ENCODE data around the gene ZMAT5. TPM values are rescaled to one million over a fixed set of nuclear protein-coding genes. Genes with fewer than 3 reads are reported as not detected.
"Not testable (repeated sequence)": the region's sequence is repeated elsewhere in the genome, so short reads cannot be mapped to it uniquely, and the experiment has no call there.

Gene ZMAT5
- total RNA-seq, 1 donor from 2014 or later = 24.4 TPM

- H3K4me3 ChIP-seq (ENCODE audit: insufficient read depth, low read depth, low read length) = no peak overlapping the region
- no peaks in the 10 kb centered on the region for H3K9me3 Mint-ChIP-seq (ENCODE audit: unreplicated experiment)
- no peaks in the 10 kb centered on the region for H3K9me3 ChIP-seq (ENCODE audit: insufficient read depth, low read depth, low read length)
- H3K4me2 ChIP-seq (ENCODE audit: low read length) = no peak overlapping the region
- no peaks in the 10 kb centered on the region for H3K27me3 Mint-ChIP-seq (ENCODE audit: low read depth, unreplicated experiment)
- H2AFZ ChIP-seq (ENCODE audit: low read depth, low read length) = no peak overlapping the region
- peaks cover 2% of the 10 kb centered on the region for H3K4me1 Mint-ChIP-seq (ENCODE audit: low read depth, unreplicated experiment)
- TF ChIP-seq EZH2 (IDR thresholded peaks at IDR 0.05; ENCODE audit: insufficient read depth, low read length) (no peak), CTCF (IDR thresholded peaks at IDR 0.05; ENCODE audit: insufficient read depth, low read depth, low read length) (no peak)
- no peak overlapping the region for H3K27ac Mint-ChIP-seq (ENCODE audit: unreplicated experiment)
- FAIRE-seq = no peak
- H3K9ac ChIP-seq (ENCODE audit: low read length) = no peak overlapping the region
- no peaks in the 10 kb centered on the region for H3K79me2 ChIP-seq (ENCODE audit: insufficient read depth, low read length)
- no peak for DNase-seq (ENCODE audit: low read depth)
- H3K4me1 ChIP-seq (ENCODE audit: insufficient read depth, low read length) = no peaks in the 10 kb centered on the region
- H3K36me3 ChIP-seq (ENCODE audit: insufficient read depth, low read length) = no peaks in the 10 kb centered on the region
- peaks cover 11% of the 10 kb centered on the region for H4K20me1 ChIP-seq (ENCODE audit: insufficient read depth, low read length)
- H3K27ac ChIP-seq (ENCODE audit: low read depth, low read length) = no peak overlapping the region
- H3K4me3 Mint-ChIP-seq (ENCODE audit: unreplicated experiment) = no peak overlapping the region
- H3K27me3 ChIP-seq (ENCODE audit: insufficient read depth, low read length) = no peaks in the 10 kb centered on the region
- peaks cover 3% of the 10 kb centered on the region for H3K36me3 Mint-ChIP-seq (ENCODE audit: low read depth, unreplicated experiment)
These were observed 9.7 kb downstream of the ZMAT5 start for GRCh38 chr22:29757096-29757495.

DNA sequence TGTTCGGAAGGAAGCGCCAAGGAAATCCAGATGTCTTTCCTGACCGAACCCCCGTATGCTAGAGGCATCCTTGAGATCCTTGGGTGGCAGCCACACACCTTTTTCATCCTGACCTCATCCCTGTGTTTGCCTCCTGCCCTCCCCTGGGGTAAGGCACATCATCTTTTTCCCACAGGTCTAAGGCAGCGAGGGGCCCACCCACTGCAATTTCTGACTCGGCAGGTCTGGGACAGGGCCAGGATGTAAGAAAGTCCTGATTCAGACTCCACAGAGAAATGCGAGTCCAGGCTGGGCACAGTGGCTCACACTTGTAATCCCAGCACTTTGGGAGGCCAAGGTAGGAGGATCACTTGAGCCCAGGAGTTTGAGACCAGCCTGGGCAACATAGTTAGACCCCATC, 10.5 kb downstream of the ZMAT5 start:
- H2AFZ ChIP-seq (ENCODE audit: low read depth, low read length) = no peak overlapping the region
- DNase-seq (ENCODE audit: low read depth) = no peak
- no peaks in the 10 kb centered on the region for H3K79me2 ChIP-seq (ENCODE audit: insufficient read depth, low read length)
- H3K27me3 Mint-ChIP-seq (ENCODE audit: low read depth, unreplicated experiment) = no peaks in the 10 kb centered on the region
- peaks cover 2% of the 10 kb centered on the region for H3K4me1 Mint-ChIP-seq (ENCODE audit: low read depth, unreplicated experiment)
- H3K9me3 ChIP-seq (ENCODE audit: insufficient read depth, low read depth, low read length) = no peaks in the 10 kb centered on the region
- FAIRE-seq = no peak
- H3K4me1 ChIP-seq (ENCODE audit: insufficient read depth, low read length) = no peaks in the 10 kb centered on the region
- H3K4me2 ChIP-seq (ENCODE audit: low read length) = no peak overlapping the region
- H3K4me3 Mint-ChIP-seq (ENCODE audit: unreplicated experiment) = no peak overlapping the region
- peaks cover 3% of the 10 kb centered on the region for H3K36me3 Mint-ChIP-seq (ENCODE audit: low read depth, unreplicated experiment)
- H4K20me1 ChIP-seq (ENCODE audit: insufficient read depth, low read length) = peaks cover 11% of the 10 kb centered on the region
- no peak for TF ChIP-seq EZH2 (IDR thresholded peaks at IDR 0.05; ENCODE audit: insufficient read depth, low read length)
- TF ChIP-seq CTCF (IDR thresholded peaks at IDR 0.05; ENCODE audit: insufficient read depth, low read depth, low read length) = no peak
- H3K4me3 ChIP-seq (ENCODE audit: insufficient read depth, low read depth, low read length) = no peak overlapping the region
- H3K9ac ChIP-seq (ENCODE audit: low read length) = no peak overlapping the region
- no peaks in the 10 kb centered on the region for H3K36me3 ChIP-seq (ENCODE audit: insufficient read depth, low read length)
- no peak overlapping the region for H3K27ac Mint-ChIP-seq (ENCODE audit: unreplicated experiment)
- no peaks in the 10 kb centered on the region for H3K9me3 Mint-ChIP-seq (ENCODE audit: unreplicated experiment)
- H3K27ac ChIP-seq (ENCODE audit: low read depth, low read length) = no peak overlapping the region
- no peaks in the 10 kb centered on the region for H3K27me3 ChIP-seq (ENCODE audit: insufficient read depth, low read length)

GRCh38 chr22:29755889-29756288, 10.9 kb downstream of the ZMAT5 start:
- H3K9ac ChIP-seq (ENCODE audit: low read length) = no peak overlapping the region
- Mint-ChIP-seq H3K9me3 (ENCODE audit: unreplicated experiment) (no peaks in the 10 kb centered on the region), H3K4me3 (ENCODE audit: unreplicated experiment) (no peak overlapping the region), H3K27ac (ENCODE audit: unreplicated experiment) (no peak overlapping the region), H3K27me3 (ENCODE audit: low read depth, unreplicated experiment) (no peaks in the 10 kb centered on the region), H3K4me1 (ENCODE audit: low read depth, unreplicated experiment) (peaks cover 2% of the 10 kb centered on the region), H3K36me3 (ENCODE audit: low read depth, unreplicated experiment) (peaks cover 3% of the 10 kb centered on the region)
- H3K36me3 ChIP-seq (ENCODE audit: insufficient read depth, low read length) = no peaks in the 10 kb centered on the region
- no peak for DNase-seq (ENCODE audit: low read depth)
- no peak for FAIRE-seq
- H3K9me3 ChIP-seq (ENCODE audit: insufficient read depth, low read depth, low read length) = no peaks in the 10 kb centered on the region
- H3K27me3 ChIP-seq (ENCODE audit: insufficient read depth, low read length) = no peaks in the 10 kb centered on the region
- no peaks in the 10 kb centered on the region for H3K4me1 ChIP-seq (ENCODE audit: insufficient read depth, low read length)
- TF ChIP-seq EZH2 (IDR thresholded peaks at IDR 0.05; ENCODE audit: insufficient read depth, low read length) = no peak
- no peak for TF ChIP-seq CTCF (IDR thresholded peaks at IDR 0.05; ENCODE audit: insufficient read depth, low read depth, low read length)
- H3K4me3 ChIP-seq (ENCODE audit: insufficient read depth, low read depth, low read length) = no peak overlapping the region
- peaks cover 11% of the 10 kb centered on the region for H4K20me1 ChIP-seq (ENCODE audit: insufficient read depth, low read length)
- H3K4me2 ChIP-seq (ENCODE audit: low read length) = no peak overlapping the region
- no peak overlapping the region for H3K27ac ChIP-seq (ENCODE audit: low read depth, low read length)
- no peak overlapping the region for H2AFZ ChIP-seq (ENCODE audit: low read depth, low read length)
- no peaks in the 10 kb centered on the region for H3K79me2 ChIP-seq (ENCODE audit: insufficient read depth, low read length)

DNA sequence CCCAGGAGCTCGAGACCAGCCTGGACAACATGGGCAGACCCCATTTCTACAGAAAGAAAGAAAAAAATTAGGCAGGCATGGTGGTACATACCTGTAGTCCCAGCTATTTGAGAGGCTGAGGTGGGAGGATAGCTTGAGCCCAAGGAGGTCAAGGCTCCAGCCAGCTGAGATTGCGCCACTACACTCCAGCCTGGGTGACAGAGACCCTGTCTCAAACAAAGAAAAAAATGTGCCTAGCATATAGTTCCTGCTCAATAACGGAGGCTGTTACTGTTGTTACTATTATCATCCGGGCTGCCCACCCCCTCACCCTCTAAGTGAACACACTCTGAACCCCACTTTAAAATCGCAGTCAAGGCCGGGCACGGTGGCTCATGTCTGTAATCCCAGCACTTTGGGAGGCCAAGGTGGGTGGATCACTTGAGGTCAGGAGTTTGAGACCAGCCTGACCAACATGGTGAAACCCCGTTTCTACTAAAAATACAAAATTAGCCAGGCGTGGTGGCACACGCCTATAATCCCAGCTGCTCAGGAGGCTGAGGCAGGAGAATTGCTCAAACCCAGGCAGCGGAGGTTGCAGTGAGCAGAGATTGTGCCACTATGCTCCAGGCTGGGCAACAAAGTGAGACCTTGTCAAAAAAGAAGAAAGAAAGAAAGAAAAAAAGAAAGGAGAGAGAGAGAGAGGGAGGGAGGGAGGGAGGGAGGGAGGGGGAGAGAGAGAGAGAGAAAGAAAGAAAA, 12.0 kb downstream of the ZMAT5 start:
- not testable (repeated sequence) for FAIRE-seq; H3K9me3 ChIP-seq (ENCODE audit: insufficient read depth, low read depth, low read length); H3K9ac ChIP-seq (ENCODE audit: low read length); H3K27ac ChIP-seq (ENCODE audit: low read depth, low read length); H3K4me1 Mint-ChIP-seq (ENCODE audit: low read depth, unreplicated experiment); H3K4me1 ChIP-seq (ENCODE audit: insufficient read depth, low read length); H3K4me3 Mint-ChIP-seq (ENCODE audit: unreplicated experiment); DNase-seq (ENCODE audit: low read depth); H3K36me3 Mint-ChIP-seq (ENCODE audit: low read depth, unreplicated experiment); H3K27me3 ChIP-seq (ENCODE audit: insufficient read depth, low read length); H3K36me3 ChIP-seq (ENCODE audit: insufficient read depth, low read length); H3K4me2 ChIP-seq (ENCODE audit: low read length); H2AFZ ChIP-seq (ENCODE audit: low read depth, low read length); H3K79me2 ChIP-seq (ENCODE audit: insufficient read depth, low read length); H3K9me3 Mint-ChIP-seq (ENCODE audit: unreplicated experiment); H3K27me3 Mint-ChIP-seq (ENCODE audit: low read depth, unreplicated experiment); H3K4me3 ChIP-seq (ENCODE audit: insufficient read depth, low read depth, low read length); H3K27ac Mint-ChIP-seq (ENCODE audit: unreplicated experiment)
- H4K20me1 ChIP-seq (ENCODE audit: insufficient read depth, low read length) = peaks cover 11% of the 10 kb centered on the region

Data from astrocyte (in vitro differentiated cells and primary cell).